Hippocampal formation (tissue), 2 donors: Measurements from ENCODE around the gene BIRC3.
"Not testable (repeated sequence)": the region's sequence is repeated elsewhere in the genome, so short reads cannot be mapped to it uniquely, and the experiment has no call there.

Experiments
- DNase-seq, 2 donors: peaks; one replicate each; lab custom pipeline; 2025; lab: John Stamatoyannopoulos, UW

BIRC3 gene

DNA sequence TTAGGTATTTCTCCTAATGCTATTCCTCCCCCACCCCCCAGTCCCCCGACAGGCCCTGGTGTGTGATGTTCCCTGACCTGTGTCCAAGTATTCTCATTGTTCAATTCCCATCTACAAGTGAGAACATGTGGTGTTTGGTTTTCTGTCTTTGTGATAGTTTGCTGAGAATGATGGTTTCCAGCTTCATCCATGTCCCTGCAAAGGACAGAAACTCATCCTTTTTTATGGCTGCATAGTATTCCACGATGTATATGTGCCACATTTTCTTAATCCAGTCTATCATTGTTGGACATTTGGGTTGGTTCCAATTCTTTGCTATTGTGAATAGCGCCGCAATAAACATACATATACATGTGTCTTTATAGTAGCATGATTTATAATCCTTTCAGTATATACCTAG, 20.5 kb upstream of the BIRC3 start:
- not testable (repeated sequence) for DNase-seq

DNA sequence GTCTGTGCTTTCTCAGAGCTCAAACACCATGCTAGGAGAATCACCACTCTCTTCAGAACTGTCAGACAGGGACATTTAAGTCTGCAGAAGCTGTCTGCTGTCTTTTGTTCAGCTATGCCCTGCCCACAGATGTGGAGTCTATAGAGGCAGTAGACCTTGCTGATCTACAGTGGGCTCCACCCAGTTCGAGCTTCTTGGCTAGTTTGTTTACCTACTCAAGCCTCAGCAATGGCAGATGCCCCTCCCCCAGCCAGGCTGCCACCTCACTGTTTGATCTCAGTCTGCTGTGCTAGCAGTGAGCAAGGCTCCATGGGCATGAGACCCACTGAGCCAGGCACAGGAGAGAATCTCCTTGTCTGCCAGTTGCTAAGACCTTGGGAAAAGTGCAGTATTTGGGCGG, 16.4 kb upstream of the BIRC3 start:
- DNase-seq = not testable (repeated sequence)

DNA sequence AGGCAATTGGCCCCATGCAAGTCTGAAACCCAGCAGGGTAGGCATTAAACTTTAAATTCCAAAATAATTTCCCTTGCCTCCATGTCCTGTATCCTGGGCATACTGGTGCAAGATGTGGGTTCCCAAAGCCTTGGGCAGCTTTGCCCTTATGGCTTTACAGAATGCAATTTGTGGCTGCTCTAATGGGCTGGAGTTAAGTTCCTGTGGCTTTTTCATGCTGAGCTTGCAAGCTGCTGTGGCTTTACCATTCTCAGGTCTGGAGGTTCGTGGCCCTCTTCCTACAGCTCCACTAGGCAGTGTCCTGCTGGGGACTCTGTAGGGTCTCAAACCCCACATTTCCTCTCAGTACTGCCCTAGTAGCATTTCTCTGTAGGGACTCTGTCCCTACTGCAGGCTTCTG, 15.0 kb upstream of the BIRC3 start:
- no peak for DNase-seq

DNA sequence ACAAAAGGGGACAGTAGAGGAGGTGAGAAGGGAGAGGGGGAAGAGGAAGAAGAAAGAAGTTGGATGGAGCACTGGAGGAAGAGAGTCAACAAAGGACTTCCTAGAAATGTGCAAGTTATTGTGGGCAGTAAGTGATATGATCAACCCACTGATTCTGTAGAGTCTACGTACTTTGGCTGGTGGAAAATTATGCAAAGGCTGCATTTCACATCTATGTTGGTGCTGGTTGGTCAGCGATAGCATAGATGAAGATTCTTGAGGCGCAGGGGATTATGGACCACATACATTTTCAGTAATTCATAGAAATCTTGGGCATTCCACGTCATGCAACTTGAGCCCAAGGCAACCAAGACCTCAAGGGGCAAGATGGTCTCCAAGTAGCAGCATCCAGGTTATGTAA, 12.6 kb upstream of the BIRC3 start:
- no peak for DNase-seq

DNA sequence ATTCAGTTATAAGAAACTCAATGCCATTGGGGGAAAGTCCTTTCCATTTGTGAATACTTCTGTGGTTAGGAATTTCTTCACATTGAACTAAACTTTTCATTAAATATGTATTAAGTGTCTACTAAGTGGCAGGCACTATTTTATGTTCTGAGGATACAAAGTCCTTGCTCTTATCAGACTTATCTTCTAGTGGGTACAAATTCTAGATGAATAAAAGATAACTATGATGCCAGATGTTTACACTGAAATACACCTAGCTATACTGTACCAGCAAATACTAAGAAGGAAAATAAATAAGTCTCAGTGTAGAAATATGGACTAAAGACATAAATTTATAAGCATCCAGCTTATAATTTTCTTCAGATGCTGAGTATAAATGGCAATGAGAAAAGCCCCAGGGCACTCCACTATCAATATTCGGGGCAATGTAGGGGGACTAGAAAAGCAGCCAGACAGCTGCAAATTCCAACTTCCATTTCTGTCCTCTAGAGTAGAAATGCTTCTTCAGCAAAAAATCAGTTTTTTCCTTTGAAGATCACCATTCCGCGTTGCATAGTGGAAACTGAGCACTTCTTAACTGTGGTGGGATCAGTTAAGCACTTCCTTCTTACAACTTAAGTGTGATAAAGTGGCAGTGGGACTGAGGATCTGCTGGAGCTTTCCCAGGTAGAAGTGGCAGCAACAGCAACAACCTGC, 11.8 kb upstream of the BIRC3 start:
- DNase-seq = no peak

DNA sequence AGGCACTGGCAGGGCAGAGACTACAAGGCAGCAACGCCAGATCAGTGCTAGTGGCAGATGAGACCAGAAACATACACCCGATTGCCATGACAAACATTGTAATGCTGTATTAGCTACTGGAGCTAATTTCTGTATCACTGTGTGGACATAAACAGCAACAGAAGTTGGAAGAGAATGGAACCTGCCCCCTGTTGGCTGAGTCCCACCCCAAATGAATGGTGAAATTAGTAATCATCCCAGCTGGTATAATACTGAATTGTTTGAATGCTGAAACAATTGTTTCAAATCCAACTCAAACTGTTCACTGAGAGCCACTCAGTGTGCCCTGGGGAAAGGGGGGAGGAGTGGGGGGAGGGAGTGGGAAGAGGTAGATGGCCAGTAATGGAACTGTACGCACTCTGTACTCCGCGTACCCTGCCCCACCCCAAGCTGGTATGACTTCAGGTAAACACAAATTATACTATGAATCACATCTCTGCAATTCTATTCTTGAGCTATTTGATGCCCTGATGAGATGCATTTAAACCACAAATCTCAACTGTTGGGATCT, 11.2 kb upstream of the BIRC3 start:
- DNase-seq = peak in 1 of 2 donors; percentile 37

DNA sequence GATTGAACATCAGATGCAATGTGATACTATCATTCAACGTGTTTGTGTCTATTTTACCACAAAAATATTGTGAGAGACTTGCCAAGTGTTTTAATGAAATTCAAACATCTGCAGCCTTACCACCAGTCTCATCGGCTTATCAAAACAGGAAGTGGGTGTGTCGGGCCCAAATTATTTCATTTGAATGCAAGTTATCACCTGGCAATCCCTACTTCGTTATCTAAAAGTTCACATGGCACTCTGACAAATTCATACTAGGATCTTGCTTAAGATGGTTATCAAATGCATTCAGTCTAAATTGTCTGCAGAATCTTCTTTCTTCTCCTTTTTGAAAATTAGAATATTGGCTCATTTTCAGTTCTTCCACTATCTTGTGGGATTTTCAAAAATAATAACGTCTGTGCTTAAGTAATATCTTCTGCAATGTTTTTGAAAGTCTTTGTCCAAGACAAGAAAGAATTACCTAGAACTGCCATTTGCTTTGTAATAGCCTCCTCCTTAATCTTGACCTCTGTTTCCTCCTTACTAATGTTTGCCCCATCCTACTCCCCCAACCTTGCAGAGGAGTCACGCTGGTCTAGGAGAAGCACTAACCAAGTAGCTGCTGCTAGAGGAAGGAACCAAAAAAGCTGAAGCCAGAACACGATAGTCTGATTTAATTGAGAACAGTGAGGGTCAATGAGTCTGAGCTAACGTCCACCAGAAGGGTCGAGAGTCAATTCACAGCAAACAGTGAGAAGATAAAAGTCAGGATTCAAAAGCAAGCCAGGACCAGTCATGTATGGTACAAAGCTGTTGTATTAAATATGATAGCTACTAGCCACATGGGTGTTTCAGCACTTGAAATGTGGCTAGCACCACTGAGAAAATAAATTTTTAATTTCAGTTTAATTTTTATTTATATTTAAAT, 10.2 kb upstream of the BIRC3 start:
- no peak for DNase-seq

DNA sequence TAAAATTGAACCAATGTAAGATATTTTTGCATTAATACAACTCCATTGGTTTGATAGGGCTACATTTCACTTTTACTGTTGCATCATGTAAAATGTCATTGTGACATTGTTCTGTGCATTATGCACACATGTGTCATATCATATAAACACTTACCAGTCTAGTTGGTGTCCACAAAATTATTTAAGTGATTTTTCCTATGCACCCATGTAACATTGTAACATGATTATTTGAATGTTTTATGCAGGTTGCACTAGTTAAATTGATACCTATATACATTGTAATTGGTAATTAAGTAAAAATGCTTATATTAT, 9.6 kb upstream of the BIRC3 start:
- DNase-seq = no peak

DNA sequence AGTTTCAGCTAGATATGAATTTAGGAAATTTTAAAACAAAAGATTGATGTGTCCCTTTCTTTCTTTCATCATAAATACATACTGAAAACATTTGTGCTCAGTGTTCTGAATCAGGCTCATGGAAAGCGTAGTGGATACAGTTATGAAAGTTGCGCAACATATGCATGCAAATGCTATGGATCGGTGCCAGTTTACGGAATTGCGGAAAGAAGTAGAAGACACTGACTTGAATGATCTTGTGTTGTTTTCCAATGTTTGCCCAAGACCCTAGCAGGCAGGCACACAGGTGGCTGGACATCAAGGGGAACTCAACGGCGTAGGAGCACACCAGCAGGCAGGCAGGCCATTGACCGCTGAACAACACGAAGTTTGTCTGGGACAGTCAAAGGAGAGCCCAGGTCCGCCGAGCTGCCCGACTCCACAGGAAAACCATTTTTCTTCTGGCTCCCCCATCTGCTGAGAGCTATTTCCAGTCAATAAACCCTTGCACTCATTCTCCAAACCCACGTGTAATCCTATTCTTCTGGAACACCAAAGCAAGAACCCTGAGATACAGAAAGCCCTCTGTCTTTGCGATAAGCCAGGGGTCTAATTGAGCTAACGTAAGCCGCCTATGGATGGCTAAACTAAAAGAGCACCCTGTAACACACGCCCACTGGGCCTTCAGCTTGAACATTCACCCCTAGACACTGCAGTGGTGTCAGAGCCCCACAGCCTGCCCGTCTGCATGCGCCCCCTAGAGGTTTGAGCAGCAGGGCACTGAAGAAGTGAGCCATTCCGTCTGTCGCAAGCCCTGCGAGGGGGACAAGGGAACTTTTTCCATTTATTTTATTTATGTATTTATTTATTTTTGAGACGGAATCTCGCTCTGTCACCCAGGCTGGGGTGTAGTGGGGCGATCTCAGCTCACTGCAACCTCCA, 7.4 kb upstream of the BIRC3 start:
- DNase-seq = no peak

DNA sequence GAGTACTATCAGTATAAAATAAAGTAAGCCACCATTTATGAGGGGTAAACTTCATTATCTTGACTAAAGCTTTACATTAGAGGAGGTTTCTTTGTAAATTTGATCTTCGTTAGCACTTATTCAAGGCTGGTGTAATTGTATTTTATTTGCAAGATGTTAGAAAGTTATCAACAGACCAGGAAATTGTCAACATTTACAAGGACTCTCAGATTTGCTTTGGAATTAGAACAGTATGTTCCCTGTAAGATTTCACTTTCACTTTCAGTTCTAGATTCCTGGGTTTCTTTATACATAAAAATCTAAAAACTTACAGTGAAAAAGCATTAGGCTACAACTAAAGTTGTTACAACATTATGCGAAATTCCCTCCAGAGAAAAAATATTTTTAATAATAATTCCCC, 4.6 kb upstream of the BIRC3 start:
- no peak for DNase-seq

DNA sequence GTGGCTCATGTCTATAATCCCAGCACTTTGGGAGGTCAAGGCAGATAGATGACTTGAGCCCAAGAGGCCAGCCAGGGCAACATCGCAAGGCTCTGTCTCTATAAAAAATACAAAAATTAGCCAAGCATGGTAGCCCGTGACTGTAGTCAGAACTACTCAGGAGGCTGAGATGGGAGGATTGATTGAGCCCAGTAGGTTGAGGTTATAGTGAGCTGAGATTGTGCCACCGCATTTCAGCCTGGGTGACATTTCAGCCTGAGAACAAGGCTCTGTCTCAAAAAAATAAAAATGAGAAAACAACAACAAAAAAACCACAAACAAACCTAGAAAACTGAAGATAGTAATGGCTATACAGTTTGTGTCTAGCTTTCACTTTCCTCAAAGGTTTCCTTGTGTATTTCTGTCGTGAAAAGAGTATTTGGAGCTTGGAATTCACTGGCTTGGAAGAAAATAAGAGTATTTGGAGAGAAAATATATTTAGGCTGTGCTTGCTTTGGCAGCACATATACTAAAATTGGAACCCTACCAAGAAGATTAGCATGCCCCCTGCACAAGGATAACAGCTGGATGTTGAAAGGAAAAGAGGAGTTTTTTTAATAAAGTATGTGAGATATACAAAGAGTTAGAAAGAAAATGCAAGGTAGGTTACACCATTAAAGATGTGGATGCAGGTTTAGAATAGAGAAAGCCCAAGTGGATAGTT, 3.9 kb upstream of the BIRC3 start:
- DNase-seq = no peak

DNA sequence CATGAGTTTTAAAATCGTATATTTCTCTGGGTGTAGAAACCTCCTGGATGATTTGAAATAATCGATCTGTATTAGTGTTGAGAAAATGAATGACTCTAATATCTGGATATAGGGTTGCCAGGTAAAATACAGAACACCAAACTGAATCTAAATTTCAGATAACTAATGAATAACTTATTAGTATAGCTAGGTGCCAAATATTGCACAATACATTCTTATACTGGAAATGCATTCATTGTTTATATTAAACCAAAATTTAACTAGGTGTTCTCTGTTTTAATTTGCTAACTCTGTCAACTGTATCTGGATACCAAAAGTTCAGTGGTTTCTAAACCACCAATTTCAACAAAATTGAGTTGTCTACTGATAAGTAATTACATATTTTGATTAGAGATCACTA, 2.5 kb upstream of the BIRC3 start:
- no peak for DNase-seq

DNA sequence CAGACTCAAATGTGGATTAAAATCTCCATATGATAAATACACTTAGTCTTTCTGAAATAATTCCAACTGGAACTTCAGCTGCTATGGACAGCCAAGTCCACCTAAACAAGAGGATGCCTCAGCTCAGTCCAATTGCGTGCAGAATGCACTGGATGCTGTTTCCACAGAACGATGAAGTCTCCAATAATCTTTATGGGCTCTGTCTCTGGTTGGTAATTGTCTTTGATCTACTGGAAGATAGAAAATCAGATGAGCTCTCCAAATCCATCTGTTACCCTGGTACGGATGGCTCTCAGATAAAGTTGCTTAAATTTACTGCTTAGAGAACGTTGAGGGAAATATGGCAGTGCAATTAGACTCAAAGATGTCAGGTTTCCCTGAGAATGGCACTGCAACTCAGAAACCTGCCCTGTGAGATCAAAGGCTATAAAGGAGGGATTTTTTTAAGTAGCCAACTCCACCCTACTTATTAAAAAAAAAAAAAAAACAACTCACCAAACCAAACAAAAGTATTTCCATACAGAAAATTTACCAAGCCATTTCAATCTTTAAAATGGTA, 859 bp upstream of the BIRC3 start:
- no peak for DNase-seq

DNA sequence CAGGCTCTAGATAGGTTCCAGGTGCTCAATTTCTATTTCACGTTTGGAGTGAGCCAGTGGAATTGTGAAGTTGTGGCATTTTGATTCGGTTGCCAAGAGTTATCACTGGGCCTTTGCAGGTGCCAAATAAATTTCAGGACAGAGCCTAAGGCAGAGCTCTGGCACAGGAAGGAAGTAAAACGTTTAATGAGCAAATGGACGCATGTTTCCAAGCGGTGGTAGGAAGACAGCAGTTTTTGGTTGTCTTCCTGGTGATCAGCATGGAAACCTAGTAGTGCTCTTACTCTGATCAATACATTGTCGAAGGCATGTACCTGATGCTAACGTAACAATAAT, 452 bp downstream of the BIRC3 start:
- no peak for DNase-seq

DNA sequence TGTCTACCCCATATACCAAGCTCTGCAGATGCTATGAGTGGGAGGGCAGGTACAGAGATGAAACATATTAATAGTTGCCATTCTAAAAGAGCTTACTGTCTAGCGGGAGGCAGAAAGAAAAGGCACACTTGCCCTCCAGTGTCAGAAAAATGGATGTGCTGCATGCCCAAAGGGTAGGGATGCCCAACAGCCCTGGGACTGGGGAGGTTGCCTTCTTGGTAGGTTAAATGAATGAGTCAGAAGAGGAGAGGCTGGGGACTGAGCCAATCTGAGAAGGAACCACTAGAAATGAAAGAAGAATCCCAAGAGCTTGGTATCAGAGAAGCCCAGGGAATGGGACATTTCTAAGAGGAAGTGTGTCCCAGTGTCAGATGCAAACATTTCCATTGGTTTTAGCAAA, 1.2 kb downstream of the BIRC3 start:
- no peak for DNase-seq

DNA sequence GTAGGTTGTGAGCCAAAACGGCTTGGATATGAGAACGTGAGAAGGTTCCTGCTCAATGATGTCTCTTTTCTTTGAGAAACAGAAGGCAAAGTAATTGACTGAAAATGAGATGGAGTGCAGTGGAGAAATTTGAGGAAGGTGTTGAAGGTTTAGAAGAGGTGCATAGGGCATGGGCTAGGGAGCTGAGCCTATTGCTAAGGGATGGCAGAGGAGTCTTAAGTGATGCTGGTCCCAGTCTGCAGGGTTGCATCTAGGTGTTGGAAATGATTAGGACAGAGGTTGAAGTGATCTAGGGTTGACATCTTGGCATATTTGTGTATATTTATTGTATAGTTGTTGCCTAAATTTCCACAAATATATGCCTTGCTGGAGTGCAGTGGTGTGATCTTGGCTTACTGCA, 2.3 kb downstream of the BIRC3 start:
- DNase-seq = no peak

DNA sequence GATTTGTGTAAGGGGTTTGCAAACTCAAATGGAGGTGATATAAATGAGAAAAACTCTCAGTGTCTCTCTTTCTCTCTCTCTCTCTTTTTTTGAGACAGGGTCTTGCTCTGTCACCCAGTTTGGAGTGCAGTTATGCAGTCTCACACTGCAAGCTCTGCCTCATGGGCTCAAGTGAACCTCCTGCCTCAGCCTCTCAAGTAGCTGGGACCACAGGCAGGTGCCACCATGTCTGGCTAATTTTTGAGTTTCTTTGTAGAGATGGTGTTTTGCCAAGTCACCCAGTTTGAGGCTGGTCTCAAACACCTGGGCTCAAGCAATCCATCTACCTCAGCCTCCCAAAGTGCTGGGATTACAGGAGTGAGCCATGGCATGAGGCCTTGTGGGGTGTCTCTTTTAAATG, 2.9 kb downstream of the BIRC3 start:
- DNase-seq = no peak

DNA sequence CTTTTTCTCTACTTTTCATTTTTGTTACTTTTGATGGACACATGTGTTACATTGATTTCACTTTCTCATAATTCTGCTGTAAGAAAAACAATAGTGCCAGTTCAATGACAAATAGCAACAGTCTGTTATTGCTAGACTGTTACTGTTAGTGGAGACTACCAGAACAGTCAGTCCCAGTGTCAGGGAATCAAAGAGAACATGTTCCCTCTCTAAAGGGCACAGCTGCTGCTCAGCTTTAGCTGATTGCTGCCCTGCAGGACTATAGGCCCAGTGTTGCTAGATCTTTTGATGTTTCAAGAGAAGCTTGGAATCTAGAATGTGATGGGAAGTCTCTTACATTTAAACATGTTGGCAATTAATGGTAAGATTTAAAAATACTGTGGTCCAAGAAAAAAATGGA, 3.4 kb downstream of the BIRC3 start:
- peak in 1 of 2 donors; percentile 35 for DNase-seq

DNA sequence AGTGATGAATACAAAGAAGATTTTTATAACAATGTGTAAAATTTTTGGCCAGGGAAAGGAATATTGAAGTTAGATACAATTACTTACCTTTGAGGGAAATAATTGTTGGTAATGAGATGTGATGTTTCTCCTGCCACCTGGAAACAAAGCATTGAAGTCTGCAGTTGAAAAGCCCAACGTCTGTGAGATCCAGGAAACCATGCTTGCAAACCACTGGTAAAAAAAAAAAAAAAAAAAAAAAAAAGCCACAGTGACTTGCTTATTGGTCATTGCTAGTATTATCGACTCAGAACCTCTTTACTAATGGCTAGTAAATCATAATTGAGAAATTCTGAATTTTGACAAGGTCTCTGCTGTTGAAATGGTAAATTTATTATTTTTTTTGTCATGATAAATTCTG, 5.3 kb downstream of the BIRC3 start:
- no peak for DNase-seq

DNA sequence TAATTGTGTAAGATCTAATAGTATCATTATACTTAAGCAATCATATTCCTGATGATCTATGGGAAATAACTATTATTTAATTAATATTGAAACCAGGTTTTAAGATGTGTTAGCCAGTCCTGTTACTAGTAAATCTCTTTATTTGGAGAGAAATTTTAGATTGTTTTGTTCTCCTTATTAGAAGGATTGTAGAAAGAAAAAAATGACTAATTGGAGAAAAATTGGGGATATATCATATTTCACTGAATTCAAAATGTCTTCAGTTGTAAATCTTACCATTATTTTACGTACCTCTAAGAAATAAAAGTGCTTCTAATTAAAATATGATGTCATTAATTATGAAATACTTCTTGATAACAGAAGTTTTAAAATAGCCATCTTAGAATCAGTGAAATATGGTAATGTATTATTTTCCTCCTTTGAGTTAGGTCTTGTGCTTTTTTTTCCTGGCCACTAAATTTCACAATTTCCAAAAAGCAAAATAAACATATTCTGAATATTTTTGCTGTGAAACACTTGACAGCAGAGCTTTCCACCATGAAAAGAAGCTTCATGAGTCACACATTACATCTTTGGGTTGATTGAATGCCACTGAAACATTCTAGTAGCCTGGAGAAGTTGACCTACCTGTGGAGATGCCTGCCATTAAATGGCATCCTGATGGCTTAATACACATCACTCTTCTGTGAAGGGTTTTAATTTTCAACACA, 6.4 kb downstream of the BIRC3 start:
- no peak for DNase-seq

DNA sequence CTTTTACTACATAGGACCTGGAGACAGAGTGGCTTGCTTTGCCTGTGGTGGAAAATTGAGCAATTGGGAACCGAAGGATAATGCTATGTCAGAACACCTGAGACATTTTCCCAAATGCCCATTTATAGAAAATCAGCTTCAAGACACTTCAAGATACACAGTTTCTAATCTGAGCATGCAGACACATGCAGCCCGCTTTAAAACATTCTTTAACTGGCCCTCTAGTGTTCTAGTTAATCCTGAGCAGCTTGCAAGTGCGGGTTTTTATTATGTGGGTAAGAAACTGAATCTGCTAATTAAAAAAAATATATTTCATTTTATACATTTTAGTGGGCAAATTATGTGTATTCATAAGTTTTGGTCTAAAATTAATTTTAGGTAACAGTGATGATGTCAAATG, 7.8 kb downstream of the BIRC3 start:
- no peak for DNase-seq
